Stimulated activated CD4-positive, alpha-beta T cell treated with anti-CD3 and anti-CD28 coated beads, Interleukin-15, amount 100 ng/mL, for 1 hour (primary cell): ENCODE results near the gene SDR42E1.
"Not testable (repeated sequence)": the region's sequence is repeated elsewhere in the genome, so short reads cannot be mapped to it uniquely, and the experiment has no call there.

Source experiments
- DNase-seq, 2 donors: peaks; one replicate each; pipeline ENCODE4 v3.0.0-alpha.2; 2020; ENCODE audit warnings: low read depth in 1 of 2, low spot score in 1 of 2

The SDR42E1 gene

GRCh38 chr16:82037666-82038065 lies 26.4 kb upstream of the SDR42E1 start:
- DNase-seq, result no peak

GRCh38 chr16:82037251-82037650 lies 26.0 kb upstream of the SDR42E1 start:
- no peak for DNase-seq

DNA sequence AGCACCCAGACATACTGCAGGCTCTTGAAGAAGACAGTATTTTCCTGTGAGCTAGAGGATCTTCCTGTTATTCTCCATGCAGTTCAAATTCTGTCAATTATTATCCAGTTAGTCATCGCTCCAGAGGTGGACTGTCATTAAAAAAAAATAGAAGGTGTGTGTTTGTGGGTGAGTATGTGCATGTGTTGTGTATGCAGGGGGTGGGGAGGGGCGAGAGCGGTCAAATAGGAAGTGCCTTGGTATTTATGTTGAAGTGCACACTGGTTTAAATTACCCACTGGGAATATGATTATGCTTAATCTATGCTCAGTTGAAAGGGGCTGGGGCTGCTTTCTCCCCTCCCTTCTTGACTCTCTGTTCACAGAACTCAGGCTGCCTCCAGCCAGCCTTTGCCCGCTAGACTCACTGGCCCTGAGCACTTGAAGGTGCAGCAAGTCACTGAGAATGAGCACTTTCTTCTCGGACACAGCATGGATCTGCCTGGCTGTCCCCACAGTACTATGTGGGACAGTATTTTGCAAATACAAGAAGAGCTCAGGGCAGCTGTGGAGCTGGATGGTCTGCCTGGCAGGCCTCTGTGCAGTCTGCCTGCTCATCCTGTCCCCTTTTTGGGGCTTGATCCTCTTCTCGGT lies 23.8 kb upstream of the SDR42E1 start, which contains the start of gene HSD17B2:
HSD17B2 (plus strand) TSS at position 273 of the 632 bp plus-strand sequence; CDS start at position 445, 172 bp downstream.
- no peak for DNase-seq

- DNase-seq, result no peak
Measured at GRCh38 chr16:82033683-82034300, 22.5 kb upstream of the SDR42E1 start.

DNA sequence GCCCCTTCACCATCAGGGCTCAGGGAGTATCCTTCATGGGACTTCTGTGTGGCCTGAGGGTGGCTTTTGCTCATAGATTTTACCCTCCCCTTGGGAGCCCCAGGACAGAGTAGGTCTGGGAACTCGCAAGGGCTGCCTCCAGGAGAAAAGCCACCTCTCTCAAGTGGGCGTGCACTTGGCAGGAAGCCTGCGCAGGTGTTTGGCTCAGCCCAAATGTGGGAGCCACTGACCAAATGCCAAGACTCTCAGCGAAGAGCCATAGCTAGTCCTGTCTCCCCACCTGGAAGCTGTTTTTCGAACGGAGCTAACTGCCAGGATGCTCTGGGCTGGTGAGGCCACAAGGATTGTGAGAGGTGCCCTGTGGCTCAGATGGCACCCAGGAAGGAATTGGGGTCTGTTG lies 21.7 kb upstream of the SDR42E1 start:
- DNase-seq, result no peak

GRCh38 chr16:82031116-82032084 lies 20.1 kb upstream of the SDR42E1 start:
- no peak for DNase-seq

DNA sequence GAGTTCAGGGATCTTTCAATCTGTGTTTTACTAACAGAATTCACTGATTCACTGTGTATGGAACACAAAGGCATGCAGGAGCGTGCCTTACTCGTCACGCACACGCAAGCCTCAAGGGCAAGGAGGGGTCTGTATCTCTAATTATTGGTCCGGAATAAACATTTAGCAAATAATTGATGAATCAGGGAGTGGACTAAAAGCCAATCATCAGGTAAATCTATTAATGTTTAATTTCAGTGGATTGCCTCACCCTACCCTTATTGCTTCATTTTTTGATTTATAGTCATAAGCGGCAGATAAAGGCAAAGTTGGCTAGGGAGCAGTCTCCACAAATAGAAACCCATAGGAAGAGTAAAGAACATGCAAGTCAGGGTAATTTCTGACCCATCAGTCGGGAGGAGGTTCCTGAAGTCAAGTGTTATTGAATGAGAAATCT lies 16.4 kb upstream of the SDR42E1 start:
- DNase-seq, result no peak

GRCh38 chr16:82024883-82025282 lies 13.6 kb upstream of the SDR42E1 start:
- no peak for DNase-seq

- no peak for DNase-seq
Measured at GRCh38 chr16:82024316-82024715, 13.0 kb upstream of the SDR42E1 start.

GRCh38 chr16:82023206-82023605 lies 11.9 kb upstream of the SDR42E1 start:
- no peak for DNase-seq

GRCh38 chr16:82020051-82020450 lies 8.8 kb upstream of the SDR42E1 start:
- no peak for DNase-seq

- DNase-seq, result no peak
Measured at GRCh38 chr16:82019535-82019934, 8.3 kb upstream of the SDR42E1 start.

DNA sequence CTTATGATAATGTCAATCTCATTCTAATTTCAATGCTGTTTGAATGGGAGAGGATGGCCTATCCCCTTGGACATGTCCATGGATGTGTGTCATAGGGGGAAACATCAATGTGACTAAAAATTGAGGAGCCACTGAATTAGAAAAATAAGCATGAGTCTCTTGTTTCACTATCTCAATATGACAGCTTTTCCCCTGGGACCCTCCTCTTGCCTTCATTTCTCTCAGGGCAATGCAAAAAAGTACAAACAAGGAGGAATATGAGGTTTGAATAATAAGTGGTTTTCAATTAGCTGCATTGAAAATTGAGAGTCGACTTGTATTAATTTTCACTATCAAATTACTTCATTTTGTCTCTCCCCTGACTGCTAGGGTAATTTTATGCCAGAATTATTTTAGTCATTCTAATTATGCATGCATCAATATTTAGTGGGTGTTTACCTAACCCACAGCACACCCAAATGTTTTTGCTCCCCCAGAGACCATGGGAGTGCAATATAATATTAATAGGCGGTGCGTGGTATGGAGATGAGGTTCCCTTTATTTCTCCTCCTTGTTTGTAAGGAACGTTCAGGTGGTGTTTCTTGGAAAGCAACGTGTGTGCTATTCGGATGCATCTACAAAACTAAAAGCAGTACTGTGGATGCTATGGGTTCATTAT lies 6.8 kb upstream of the SDR42E1 start:
- no peak for DNase-seq

GRCh38 chr16:82016964-82017363 lies 5.7 kb upstream of the SDR42E1 start:
- DNase-seq, result no peak

GRCh38 chr16:82016263-82016662 lies 5.0 kb upstream of the SDR42E1 start:
- no peak for DNase-seq

DNA sequence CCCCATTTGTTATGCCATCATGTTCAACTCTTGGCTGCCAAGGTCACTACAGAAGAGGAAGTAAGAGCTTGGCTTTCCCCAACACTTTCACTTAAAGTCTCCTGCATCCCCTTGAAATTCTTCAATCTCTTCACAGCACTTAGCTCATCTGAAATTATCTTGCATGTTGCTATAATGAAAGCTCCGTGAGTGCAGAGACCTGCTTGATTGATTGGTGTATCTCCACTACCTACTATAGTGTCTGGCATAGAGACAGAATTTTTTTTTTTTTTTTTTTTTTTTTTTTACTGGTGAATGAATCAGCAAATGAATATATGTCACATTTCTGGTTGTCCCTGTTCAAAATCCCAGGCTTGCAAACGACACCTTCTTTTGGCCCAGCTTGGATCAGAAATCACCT lies 1.9 kb upstream of the SDR42E1 start:
- no peak for DNase-seq

DNA sequence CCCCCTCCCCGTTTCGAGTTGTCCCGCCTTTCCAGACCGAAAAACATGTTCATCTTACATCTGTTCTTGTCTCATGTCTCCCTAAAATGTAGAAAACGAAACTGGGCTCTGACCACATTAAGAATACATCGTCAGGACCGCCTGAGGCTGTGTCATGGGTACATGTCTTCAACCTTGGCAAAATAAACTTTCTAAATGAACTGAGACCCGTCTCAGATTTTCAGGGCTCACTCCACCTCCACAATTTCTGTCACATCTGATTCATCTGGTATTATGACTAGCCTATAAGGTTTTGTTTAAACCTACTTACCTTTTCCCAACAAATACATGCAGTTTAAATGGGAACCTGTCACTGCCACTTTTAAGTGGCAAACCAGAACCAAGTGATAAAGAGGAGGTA lies 621 bp downstream of the SDR42E1 start:
- DNase-seq, result no peak

DNA sequence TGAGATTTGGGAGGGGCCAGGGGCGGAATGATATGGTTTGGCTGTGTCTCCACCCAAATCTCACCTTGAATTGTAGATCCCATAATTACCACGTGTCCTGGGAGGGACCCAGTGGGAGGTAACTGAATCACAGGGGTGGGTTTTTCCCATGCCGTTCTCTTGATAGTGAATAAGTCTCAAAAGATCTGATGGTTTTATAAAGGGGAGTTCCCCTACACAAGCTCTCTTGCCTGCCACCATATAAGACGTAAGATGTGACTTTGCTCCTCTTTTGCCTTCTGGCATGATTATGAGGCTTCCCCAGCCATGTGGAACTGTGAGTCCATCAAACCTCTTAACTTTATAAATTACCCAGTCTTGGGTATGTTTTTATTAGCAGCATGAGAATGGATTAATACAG lies 1.5 kb downstream of the SDR42E1 start:
- DNase-seq, result not testable (repeated sequence)

DNA sequence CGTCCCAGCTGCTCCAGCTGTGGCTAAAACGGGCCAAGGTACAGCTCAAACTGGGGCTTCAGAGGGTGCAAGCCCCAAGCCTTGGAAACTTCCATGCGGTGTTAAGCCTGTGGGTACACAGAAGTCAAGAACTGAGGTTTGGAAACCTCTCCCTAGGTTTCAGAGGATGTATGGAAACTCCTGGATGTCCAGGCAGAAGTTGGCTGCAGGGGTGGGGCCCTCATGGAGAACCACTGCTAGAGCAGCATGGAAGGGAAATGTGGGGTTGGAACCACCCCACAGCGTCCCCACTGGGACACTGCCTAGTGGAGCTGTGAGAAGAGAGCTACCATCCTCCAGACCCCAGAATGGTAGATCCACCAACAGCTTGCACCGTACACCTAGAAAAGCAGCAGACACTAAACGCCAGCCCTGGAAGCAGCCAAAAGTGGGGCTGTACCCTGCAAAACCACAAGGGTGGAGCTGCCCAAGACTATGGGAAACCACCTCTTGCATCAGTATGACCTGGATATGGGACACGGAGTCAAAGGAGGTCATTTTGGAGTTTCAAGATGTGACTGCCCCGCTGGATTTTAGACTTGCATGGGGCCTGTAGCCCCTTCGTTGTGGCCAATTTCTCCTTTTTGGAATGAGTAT lies 2.2 kb downstream of the SDR42E1 start:
- no peak for DNase-seq

GRCh38 chr16:82007189-82007588 lies 4.1 kb downstream of the SDR42E1 start:
- no peak for DNase-seq

GRCh38 chr16:82006036-82006435 lies 5.2 kb downstream of the SDR42E1 start:
- DNase-seq, result no peak
